HG02884 (cell line): ENCODE data around the gene CCDC87.
"Not testable (repeated sequence)": the region's sequence is repeated elsewhere in the genome, so short reads cannot be mapped to it uniquely, and the experiment has no call there.

Experiments
- ATAC-seq: cut with Tn5 transposase; IDR thresholded peaks from one replicate; pipeline ENCODE4 v1.9.1; 2021; ENCODE audit warnings: mild to moderate bottlenecking, moderate library complexity; ENCODE audit not compliant: unreplicated experiment

CCDC87 gene

DNA sequence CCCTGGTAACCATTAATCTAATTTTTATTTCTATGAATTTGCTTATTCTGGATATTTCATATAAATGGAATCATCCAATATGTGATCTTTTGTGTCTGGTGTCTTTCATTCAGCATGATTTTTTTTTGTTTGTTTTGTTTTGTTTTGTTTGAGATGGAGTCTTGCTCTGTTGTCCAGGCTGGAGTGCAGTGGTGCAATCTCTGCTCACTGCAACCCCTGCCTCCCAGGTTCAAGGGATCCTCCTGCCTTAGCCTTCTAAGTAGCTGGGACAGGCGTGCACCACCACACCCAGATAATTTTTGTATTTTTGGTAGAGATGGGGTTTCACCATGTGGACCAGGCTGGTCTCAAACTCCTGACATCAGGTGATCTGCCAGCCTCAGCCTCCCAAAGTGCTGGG is 7.4 kb downstream of the CCDC87 start:
- ATAC-seq = not testable (repeated sequence)

GRCh38 chr11:66582565-66583147 is 10.2 kb downstream of the CCDC87 start:
- ATAC-seq = not testable (repeated sequence)

DNA sequence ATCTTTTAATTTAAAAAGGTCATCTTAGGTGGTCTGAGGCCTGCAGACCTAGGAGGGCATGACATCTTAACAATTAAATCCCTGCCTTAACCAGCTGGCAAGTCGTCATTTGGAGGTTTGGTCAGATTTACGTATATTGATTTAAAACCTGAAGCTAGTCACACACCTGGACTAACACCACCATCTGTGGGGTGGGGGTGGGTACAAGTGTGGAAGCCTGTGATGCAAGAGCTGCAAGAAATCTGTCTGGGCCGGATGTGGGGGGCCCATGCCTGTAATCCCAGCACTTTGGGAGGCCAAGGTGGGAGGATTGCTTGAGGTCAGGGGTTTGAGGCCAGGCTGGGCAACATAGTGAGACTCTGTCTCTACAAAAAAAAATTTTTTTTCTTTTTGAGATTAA is 11.6 kb downstream of the CCDC87 start:
- no peak for ATAC-seq

GRCh38 chr11:66580803-66581202 is 12.1 kb downstream of the CCDC87 start:
- ATAC-seq = no peak

- no peak for ATAC-seq
These were observed 13.8 kb downstream of the CCDC87 start for GRCh38 chr11:66579017-66579606.

DNA sequence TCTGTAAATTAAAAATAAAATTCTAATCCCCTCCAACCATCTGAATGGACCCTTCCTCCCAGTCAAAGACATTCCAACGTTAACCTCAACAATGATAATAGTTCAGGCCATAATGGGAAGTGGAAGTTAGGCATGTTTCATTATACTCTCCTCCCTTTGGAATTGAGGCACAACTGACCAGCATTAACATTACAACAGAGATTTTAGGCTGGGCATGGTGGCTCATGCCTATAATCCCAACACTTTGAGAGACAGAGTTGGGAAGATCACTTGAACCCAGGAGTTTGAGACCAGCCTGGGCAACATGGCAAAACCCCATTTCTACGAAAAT is 22.0 kb downstream of the CCDC87 start:
- no peak for ATAC-seq

- no peak for ATAC-seq
These were observed 22.6 kb downstream of the CCDC87 start for GRCh38 chr11:66570079-66570849.

DNA sequence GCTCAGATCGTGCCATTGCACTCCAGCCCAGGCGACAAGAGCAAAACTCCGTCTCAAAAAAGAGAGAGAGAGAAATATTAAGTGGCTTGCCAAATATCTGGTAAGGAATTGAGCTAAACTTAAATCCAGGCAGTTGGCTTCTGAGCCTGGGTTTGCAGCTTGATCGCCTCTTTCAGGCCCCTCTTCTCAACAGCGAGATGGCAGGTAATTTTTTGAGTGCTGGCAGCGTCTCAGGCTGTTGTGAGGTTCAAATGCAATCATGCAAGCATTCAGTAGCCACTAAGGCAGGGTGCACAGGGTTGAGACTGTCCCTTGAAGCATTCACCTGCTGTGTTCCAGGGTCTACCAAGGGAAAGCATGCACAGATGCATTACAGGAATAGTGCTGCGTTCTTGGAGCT is 23.8 kb downstream of the CCDC87 start:
- no peak for ATAC-seq

DNA sequence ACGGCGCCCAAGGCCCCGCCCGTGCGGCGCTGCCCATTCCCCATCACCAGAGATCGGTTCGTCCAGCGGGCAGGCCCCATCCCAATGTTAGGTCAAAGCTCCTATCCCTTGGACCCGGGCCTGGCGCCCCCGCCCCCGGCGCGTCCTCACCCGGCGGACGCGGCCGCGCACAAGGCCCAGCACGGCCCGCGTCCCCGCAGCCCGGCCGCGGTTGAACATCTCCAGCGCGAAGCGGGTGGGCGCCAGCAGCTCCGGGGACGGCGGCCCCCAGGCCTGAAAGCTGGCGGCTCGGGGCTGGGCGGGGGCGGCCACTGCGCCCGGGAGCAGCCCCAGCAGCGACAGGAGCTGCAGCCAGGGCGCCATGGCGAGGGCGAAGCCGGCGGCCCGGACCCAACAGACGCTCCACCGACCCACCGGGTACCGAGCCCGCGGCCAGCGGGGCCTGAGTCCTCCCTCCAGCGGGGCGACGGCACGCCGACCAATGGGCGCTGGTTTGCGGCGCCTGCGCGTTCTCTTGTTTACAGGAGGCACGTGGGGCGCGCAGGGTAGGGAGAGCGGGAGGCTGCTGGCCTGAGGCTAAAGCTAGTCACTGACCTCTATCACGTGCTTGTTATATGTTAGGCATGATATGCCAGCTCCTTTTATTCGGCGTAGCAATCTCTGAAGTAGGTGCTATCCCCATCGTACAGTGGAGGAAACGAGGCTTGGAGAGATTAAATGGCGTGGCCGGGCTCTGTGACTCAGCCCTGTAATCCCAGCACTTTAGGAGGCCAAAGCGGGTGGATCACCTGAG is 24.5 kb downstream of the CCDC87 start, which contains the start of gene CTSF:
TSS of gene CTSF (minus strand) at position 483 of the 793 bp plus-strand sequence. CDS start at position 363, 120 bp downstream.
- ATAC-seq = no peak

GRCh38 chr11:66567787-66568123 is 25.1 kb downstream of the CCDC87 start:
- ATAC-seq = no peak

- ATAC-seq = no peak
These were observed 26.6 kb downstream of the CCDC87 start for GRCh38 chr11:66566221-66566620.

DNA sequence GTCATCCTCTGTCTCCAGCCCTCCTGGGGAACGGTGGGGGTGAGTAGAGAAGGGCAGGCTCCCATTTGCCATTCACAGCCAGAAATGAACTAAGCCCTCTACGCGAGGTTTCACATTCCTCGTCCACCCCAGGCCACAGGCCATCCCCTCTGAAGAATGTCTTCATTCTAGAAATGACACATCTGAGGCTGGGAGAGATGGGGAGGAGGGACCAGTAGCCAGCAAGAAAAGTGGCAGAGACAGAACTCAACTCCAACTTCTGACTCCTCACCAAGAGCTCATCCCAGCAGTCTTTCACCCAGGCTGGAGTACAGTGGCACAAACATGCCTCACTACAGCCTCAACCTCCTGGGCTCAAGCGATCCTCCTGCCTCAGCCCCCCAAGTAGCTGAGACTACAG is 27.9 kb downstream of the CCDC87 start:
- ATAC-seq = no peak

- no peak for ATAC-seq
These were observed 28.3 kb downstream of the CCDC87 start for GRCh38 chr11:66564538-66564937.

DNA sequence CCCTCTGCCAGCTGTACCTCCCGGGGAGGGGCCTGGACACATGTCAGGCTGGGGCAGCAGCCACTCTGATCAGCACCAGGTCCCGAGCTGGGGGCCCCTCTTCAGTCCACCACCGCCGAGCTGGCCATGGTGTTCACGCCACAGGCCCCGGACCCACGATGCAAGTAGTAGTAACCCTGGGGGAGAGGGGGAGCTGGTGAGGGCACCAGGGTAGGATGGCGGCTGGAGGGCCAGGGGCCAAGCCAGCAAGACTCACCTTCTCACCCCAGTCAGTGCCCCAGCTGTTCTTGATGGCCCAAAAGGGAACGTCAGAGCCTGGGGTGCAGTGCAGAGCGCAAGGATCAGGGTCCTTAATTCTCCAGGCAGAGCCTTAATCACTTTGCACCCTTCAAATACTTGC is 29.0 kb downstream of the CCDC87 start:
- ATAC-seq = no peak

DNA sequence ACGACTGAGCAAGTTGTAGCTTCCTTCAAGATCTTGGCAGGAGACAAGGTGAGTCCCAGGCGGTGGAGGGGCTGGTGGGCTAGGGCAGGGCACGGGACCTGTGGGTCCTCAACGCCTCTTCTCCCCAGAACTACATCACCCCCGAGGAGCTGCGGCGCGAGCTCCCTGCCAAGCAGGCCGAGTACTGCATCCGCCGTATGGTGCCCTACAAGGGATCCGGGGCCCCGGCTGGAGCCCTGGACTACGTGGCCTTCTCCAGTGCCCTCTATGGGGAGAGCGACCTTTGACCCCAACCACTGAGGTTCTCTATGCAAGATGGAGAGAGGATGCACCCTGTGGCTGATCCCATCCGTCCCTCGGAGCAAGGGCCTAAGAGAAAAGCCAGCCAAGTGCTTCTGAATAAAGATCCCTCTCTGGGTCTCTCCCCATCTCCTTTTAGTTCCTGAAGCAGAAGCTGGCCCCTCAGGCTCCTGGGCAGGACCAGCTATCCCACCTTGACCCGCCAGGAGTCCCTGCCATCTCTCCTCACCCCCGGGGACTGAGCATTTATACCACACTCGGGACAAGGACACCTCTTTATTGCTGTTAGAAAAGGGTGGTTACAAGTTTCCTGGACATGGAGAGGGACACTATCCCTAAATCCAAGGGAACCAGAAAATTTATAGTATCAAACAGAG is 29.8 kb downstream of the CCDC87 start:
- no peak for ATAC-seq

DNA sequence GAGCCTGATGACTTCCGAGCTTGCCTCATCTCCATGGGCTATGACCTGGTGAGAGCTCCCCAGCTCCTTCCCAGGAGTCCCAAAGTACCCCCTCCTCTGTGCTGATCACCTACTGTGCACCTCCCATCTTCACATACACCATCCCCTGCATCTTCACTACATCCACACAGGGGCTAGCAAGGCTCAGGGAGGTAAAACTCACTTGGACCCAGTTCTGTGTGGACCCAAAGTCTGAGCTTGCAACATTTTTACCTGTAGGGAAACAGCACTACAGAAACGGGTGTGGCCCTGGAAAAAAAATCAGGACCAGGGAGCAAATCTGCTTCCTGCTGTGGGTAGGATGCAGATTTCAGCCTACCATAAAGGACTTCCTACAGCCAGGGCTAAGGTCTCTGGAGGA is 30.6 kb downstream of the CCDC87 start:
- no peak for ATAC-seq

DNA sequence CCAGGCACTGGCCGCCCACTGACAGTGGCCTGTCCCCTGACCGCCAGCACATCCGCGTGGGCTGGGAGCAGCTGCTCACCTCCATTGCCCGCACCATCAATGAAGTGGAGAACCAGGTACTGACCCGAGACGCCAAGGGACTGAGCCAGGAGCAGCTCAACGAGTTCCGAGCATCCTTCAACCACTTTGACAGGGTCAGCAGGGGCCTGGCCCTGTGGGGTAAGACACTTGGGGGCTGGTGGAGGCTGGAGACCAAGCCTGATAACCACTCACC is 31.0 kb downstream of the CCDC87 start:
- ATAC-seq = no peak

DNA sequence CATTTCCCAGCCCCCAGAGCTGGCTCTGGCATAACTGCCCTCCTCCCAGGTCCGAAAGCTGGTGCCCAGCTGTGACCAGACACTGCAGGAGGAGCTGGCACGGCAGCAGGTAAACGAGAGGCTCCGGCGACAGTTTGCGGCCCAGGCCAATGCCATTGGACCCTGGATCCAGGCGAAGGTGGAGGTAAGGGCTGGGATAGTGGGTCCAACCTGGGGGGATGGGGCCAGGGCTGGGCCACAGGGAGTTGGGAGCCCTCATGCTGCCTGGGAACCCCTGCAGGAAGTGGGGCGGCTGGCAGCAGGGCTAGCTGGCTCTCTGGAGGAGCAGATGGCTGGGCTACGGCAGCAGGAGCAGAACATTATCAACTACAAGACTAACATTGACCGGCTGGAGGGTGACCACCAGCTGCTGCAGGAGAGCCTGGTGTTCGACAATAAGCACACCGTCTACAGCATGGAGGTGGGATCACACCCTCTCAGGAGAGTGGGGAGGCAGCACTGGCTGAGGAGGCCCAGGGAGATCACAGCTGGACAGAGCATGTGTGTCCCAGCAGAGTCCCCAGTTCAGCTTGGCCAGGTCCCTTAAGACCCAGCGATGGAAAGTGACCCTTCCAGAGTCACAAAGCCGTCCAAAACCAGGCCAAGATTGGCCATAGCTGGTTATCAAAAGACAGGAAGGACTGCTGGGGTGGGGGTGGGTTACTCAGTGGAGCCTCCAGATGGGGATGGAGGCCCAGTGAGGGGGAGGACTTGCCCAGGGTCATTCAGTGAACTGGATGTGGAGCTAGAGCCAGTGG is 31.5 kb downstream of the CCDC87 start:
- no peak for ATAC-seq

DNA sequence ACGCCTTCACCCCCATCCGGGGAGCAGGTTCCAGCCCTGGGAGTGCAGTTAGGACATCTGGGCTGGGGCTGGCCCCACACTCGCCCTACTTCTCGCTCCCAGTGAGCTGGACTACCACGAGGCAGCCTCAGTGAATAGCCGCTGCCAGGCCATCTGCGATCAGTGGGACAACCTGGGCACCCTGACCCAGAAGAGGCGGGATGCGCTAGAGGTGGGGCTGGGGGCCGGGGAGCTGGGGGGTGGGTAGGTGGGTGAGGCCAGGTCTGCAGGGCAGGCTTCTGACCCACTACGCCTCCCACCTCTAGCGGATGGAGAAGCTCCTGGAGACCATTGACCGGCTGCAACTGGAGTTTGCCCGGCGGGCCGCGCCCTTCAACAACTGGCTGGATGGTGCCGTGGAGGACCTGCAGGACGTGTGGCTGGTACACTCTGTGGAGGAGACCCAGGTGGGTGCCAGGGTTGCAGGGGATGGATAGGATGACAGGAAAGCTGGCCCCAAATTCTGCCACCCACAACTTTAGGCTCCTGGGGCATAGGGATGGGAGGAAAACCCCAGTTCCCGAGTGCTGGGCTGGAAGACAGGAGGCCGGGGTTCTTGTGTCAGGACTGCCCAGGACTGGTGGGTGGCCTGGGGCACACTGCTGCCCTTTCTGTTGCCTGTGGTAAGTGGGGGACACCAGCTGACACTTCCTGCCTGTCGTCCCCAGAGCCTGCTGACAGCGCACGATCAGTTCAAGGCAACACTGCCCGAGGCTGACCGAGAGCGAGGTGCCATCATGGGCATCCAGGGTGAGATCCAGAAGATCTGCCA is 32.8 kb downstream of the CCDC87 start:
- ATAC-seq = no peak
